Lower lobe of right lung (tissue), 2 donors: Measurements from ENCODE around the gene RGS6. TPM values are rescaled to one million over a fixed set of nuclear protein-coding genes. Genes with fewer than 3 reads are reported as not detected.

Source experiments
- ATAC-seq, 2 donors: fragments of 200-7000 bp; cut with Tn5 transposase; one replicate each; pipeline ENCODE4 v1.9.1; 2020 to 2022; ENCODE audit warnings: mild to moderate bottlenecking in 2 of 2, moderate library complexity in 2 of 2
- DNase-seq: peaks from one replicate; pipeline ENCODE4 v3.0.0-alpha.2; 2020
- H3K27ac ChIP-seq: fragments of 200-600 bp; one replicate; pipeline ENCODE4 v1.8.0; 2022
- H3K27me3 ChIP-seq: fragments of 200-600 bp; one replicate; pipeline ENCODE4 v1.8.0; 2022; ENCODE audit warnings: low read depth
- H3K36me3 ChIP-seq: fragments of 200-600 bp; one replicate; pipeline ENCODE4 v1.8.0; 2022; ENCODE audit warnings: mild to moderate bottlenecking
- H3K4me1 ChIP-seq: fragments of 200-600 bp; one replicate; pipeline ENCODE4 v1.8.0; 2022
- H3K4me3 ChIP-seq: fragments of 200-600 bp; one replicate; pipeline ENCODE4 v1.8.0; 2022; ENCODE audit warnings: mild to moderate bottlenecking
- H3K9me3 ChIP-seq: fragments of 200-600 bp; one replicate; pipeline ENCODE4 v1.8.0; 2022
- CTCF ChIP-seq: fragments of 200-600 bp; IDR thresholded peaks from one replicate; pipeline ENCODE4 v1.8.0; 2022; ENCODE audit warnings: antibody characterized with exemption, mild to moderate bottlenecking
- intact Hi-C: fragments of 100-400 bp; cut with DNase I; formaldehyde crosslinking; loops from one replicate; pipeline ENCODE4 v1.11.0; 2022
- total RNA-seq: library from RNA; stranded (reverse); fragmentation: NEBNext Ultra II Directional; extraction: Animal tissue kit (Norgen Biotek cat#: 25700); gene quantifications from one replicate; pipeline ENCODE4 v1.2.1, GENCODE V29; 2021
- donor health status: DM: no; HTN: yes; CAD: no; lungs with severe emphysema.

Gene RGS6
- total RNA-seq, 1 donor from 2014 or later, result 2.5 TPM

- DNase-seq, result no peak
- Histone ChIP-seq H3K27ac (no peak overlapping the region), H3K4me1 (no peaks in the 10 kb centered on the region), H3K27me3 (no peaks in the 10 kb centered on the region), H3K36me3 (no peaks in the 10 kb centered on the region), H3K9me3 (no peaks in the 10 kb centered on the region), H3K4me3 (no peak overlapping the region)
- intact Hi-C loops, result no loop called here
- no peak for TF ChIP-seq CTCF
- ATAC-seq, result no peak
Measured at GRCh38 chr14:72305561-72305960, 373.3 kb downstream of the RGS6 start.

- no peak overlapping the region for H3K27ac ChIP-seq
- intact Hi-C loops, result no loop called here
- no peak for TF ChIP-seq CTCF
Measured at GRCh38 chr14:72308967-72309485, 376.8 kb downstream of the RGS6 start.

GRCh38 chr14:72311116-72311515, 378.9 kb downstream of the RGS6 start:
- no peak for DNase-seq
- no peak for ATAC-seq
- H3K27ac ChIP-seq, result no peak overlapping the region

More at GRCh38 chr14:72308967-72309485, 376.8 kb downstream of the RGS6 start:
- DNase-seq, result no peak
- Histone ChIP-seq H3K27me3 (no peaks in the 10 kb centered on the region), H3K4me1 (no peaks in the 10 kb centered on the region), H3K9me3 (no peaks in the 10 kb centered on the region), H3K36me3 (no peaks in the 10 kb centered on the region), H3K4me3 (no peak overlapping the region)
- no peak for ATAC-seq

GRCh38 chr14:72311516-72311915, 379.3 kb downstream of the RGS6 start:
- intact Hi-C loops, result no loop called here
- TF ChIP-seq CTCF, result no peak
- no peaks in the 10 kb centered on the region for H3K27me3 ChIP-seq
- ATAC-seq, result no peak
- DNase-seq, result no peak
- no peak overlapping the region for H3K27ac ChIP-seq
- no peaks in the 10 kb centered on the region for H3K4me1 ChIP-seq
- no peak overlapping the region for H3K4me3 ChIP-seq
- H3K36me3 ChIP-seq, result no peaks in the 10 kb centered on the region
- H3K9me3 ChIP-seq, result no peaks in the 10 kb centered on the region

More at GRCh38 chr14:72311116-72311515, 378.9 kb downstream of the RGS6 start:
- H3K4me1 ChIP-seq, result no peaks in the 10 kb centered on the region
- no peaks in the 10 kb centered on the region for H3K9me3 ChIP-seq
- H3K36me3 ChIP-seq, result no peaks in the 10 kb centered on the region
- TF ChIP-seq CTCF, result no peak
- intact Hi-C loops, result no loop called here
- H3K4me3 ChIP-seq, result no peak overlapping the region
- no peaks in the 10 kb centered on the region for H3K27me3 ChIP-seq

GRCh38 chr14:72314808-72315435, 382.7 kb downstream of the RGS6 start:
- Histone ChIP-seq H3K27ac (no peak overlapping the region), H3K4me1 (no peaks in the 10 kb centered on the region), H3K4me3 (no peak overlapping the region), H3K27me3 (no peaks in the 10 kb centered on the region), H3K9me3 (no peaks in the 10 kb centered on the region), H3K36me3 (no peaks in the 10 kb centered on the region)
- ATAC-seq, result no peak
- DNase-seq, result no peak
- no peak for TF ChIP-seq CTCF
- intact Hi-C loops, result no loop called here
